ENCODE results near the gene KANTR.

Gene KANTR

DNA sequence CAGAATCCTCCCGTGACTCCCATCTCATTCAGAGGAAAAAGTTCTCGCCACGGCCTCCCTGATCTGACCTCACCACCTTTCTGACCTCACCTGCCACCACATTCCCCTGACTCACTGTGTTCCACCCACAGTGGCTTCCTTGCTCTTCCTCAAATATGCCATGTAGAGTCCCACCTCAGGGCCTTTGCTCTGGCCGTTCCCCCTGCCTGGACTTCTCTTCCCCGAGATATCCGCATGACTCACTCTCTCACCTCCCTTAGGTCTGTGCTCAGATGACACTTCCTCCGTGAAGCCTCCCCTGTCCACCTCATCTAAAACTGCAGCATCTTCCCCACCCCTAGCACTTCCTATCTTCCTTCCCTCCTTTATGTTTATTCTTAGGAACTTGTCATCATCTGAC is 18.9 kb upstream of the KANTR start:
- Mint-ChIP-seq H3K27me3 (no peaks in the 10 kb centered on the region), H3K9me3 (no peaks in the 10 kb centered on the region), H3K36me3 (no peaks in the 10 kb centered on the region), H3K4me1 (peaks cover 17% of the 10 kb centered on the region), H3K4me3 (no peak overlapping the region), H3K27ac (peak overlapping the region; percentile 13)
- CTCF ChIA-PET, result no interaction called here
- DNase-seq, result peak; percentile 35

DNA sequence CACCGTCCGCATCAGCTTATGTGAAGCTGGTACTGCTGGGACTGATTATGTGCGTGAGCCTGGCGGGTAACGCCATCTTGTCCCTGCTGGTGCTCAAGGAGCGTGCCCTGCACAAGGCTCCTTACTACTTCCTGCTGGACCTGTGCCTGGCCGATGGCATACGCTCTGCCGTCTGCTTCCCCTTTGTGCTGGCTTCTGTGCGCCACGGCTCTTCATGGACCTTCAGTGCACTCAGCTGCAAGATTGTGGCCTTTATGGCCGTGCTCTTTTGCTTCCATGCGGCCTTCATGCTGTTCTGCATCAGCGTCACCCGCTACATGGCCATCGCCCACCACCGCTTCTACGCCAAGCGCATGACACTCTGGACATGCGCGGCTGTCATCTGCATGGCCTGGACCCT is 17.3 kb upstream of the KANTR start:
- H3K27me3 Mint-ChIP-seq, result no peaks in the 10 kb centered on the region
- H3K27ac Mint-ChIP-seq, result no peak overlapping the region
- no peak for DNase-seq
- H3K9me3 Mint-ChIP-seq, result no peaks in the 10 kb centered on the region
- H3K4me3 Mint-ChIP-seq, result no peak overlapping the region
- no peaks in the 10 kb centered on the region for H3K36me3 Mint-ChIP-seq
- peaks cover 18% of the 10 kb centered on the region for H3K4me1 Mint-ChIP-seq
- CTCF ChIA-PET, result no interaction called here

DNA sequence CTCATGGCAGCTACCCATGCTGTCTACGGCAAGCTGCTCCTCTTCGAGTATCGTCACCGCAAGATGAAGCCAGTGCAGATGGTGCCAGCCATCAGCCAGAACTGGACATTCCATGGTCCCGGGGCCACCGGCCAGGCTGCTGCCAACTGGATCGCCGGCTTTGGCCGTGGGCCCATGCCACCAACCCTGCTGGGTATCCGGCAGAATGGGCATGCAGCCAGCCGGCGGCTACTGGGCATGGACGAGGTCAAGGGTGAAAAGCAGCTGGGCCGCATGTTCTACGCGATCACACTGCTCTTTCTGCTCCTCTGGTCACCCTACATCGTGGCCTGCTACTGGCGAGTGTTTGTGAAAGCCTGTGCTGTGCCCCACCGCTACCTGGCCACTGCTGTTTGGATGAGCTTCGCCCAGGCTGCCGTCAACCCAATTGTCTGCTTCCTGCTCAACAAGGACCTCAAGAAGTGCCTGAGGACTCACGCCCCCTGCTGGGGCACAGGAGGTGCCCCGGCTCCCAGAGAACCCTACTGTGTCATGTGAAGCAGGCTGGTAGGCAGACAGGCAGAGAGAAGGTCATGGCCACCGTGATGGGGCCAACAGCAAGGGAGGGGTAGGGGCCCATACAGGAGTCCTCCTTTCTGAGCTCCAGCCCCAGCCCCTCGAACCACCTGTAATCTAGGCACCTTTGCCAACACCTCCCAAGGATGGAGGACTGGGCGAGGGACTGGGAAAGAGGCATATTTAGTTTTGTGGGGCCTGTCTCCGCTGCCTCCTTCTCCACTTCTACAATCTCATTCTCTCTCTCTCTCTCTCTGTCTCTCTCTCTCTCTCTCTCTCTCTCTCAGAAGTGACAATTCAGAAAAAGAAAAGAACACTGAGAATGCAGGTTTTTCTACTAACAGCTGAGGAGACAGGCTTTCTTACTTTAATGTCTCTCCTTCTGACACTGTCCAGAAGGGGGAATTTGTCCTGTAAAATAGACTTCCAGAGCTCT is 16.4 kb upstream of the KANTR start:
- peaks cover 10% of the 10 kb centered on the region for H3K4me1 Mint-ChIP-seq
- CTCF ChIA-PET, result no interaction called here
- no peaks in the 10 kb centered on the region for H3K9me3 Mint-ChIP-seq
- H3K27me3 Mint-ChIP-seq, result peaks cover 4% of the 10 kb centered on the region
- H3K27ac Mint-ChIP-seq, result no peak overlapping the region
- H3K36me3 Mint-ChIP-seq, result no peaks in the 10 kb centered on the region
- H3K4me3 Mint-ChIP-seq, result no peak overlapping the region
- DNase-seq, result peak; percentile 24

DNA sequence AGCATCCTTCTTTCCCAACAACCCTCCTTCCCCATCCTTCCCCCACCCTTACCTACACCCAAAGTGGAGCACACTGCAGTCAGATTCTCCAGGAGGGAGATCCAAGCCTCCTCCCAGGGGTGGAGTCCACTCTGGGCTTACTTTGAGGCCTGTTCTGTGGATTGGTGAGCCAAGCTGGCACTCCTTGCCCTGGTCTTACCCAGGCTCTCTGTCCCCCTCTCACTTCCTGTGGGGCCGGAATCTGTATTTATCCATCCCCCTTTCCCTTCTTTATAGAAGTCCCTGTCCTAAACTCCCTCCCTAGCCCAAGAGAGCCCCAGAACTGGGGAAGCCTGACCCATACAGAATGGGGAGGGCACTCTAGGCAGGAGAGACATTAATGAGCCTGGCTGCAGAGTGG is 15.0 kb upstream of the KANTR start:
- H3K36me3 Mint-ChIP-seq, result no peaks in the 10 kb centered on the region
- peaks cover 17% of the 10 kb centered on the region for H3K4me1 Mint-ChIP-seq
- CTCF ChIA-PET, result no interaction called here
- H3K9me3 Mint-ChIP-seq, result no peaks in the 10 kb centered on the region
- no peak overlapping the region for H3K27ac Mint-ChIP-seq
- DNase-seq, result no peak
- H3K4me3 Mint-ChIP-seq, result no peak overlapping the region
- H3K27me3 Mint-ChIP-seq, result peaks cover 4% of the 10 kb centered on the region

DNA sequence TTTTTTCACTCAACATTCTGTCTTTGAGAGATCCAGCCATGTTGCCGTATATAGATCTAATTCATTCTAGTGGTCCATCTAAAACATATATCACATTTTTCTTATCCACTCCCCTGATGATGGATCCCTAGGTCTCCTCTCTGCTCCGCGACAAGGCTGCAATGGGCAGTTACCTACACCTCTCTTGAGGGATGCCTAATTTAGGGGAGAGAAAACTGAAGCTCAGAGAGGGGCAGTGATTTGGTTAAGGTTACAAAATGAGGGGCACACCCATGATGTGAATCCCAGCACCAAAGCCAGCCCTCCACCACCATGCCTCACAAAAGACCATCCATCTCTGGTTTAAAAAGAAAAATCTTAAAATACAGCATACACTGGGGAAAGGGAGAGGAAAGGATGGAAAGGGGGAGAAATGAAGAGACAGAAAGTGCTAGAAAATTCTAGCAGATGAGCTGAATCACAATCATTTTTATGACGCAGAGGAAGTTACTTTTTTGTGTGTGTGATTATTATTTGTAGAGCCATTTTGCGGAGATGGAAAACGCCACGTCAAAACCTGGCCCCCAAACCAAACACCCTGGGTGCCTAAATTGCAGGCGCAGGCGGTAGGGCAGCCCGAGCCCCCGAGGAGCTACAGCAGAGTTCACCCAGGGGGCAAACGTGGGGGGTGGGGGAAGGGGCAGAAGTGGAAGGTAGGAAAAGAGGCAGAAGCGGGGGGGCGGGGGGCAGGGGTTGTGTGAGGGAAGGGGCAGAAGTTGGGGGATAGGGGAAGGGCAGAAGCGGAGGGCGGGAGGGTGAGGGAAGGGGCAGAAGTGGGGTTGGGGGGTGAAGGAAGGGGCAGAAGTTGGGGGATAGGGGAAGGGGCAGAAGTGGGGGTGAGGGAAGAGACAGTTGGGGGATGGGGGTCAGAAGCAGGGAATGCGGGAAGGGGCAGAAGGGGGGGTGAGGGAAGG is 13.0 kb upstream of the KANTR start:
- peaks cover 4% of the 10 kb centered on the region for H3K27me3 Mint-ChIP-seq
- CTCF ChIA-PET, result no interaction called here
- H3K36me3 Mint-ChIP-seq, result peaks cover 14% of the 10 kb centered on the region
- DNase-seq, result no peak
- no peaks in the 10 kb centered on the region for H3K9me3 Mint-ChIP-seq
- peak overlapping the region; percentile 87 for H3K27ac Mint-ChIP-seq
- peak overlapping the region; percentile 76 for H3K4me3 Mint-ChIP-seq
- peaks cover 24% of the 10 kb centered on the region for H3K4me1 Mint-ChIP-seq

DNA sequence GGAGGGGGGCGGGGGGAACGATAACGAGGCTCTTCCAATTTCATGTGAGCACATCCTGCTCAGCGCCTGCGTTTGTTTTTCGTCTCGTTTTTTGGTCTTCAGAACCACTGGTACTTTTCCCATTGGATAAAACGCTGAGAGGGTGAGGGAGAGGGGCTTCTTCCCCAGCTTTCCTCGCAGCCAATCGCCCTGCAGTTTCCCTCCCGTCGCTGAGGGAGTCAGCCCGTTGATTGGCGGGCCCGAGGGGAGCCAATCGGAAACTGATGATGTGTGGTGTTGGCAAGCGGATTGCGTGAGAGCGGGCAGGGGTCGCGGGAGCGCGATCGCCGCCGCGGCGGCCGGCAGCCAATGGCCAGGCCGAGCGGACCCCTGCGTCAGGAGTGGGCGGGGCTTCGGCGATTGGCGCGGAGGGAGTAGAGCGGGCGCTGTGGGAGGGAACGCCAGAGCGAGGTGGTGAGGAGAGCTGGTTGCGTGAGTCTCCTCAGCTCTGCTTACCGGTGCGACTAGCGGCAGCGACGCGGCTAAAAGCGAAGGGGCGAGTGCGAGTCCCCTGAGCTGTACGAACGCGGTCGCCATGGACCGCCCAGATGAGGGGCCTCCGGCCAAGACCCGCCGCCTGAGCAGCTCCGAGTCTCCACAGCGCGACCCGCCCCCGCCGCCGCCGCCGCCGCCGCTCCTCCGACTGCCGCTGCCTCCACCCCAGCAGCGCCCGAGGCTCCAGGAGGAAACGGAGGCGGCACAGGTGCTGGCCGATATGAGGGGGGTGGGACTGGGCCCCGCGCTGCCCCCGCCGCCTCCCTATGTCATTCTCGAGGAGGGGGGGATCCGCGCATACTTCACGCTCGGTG is 11.8 kb upstream of the KANTR start, which contains the start of gene TSPYL2:
Gene TSPYL2 (plus strand): TSS at position 443 of the 848 bp plus-strand sequence. CDS start 132 bp downstream, at position 575.
- Mint-ChIP-seq H3K27ac (peak within 1 kb of the TSS; percentile 94), H3K27me3 (peaks cover 4% of the 10 kb centered on the region), H3K9me3 (no peaks in the 10 kb centered on the region), H3K36me3 (peaks cover 19% of the 10 kb centered on the region), H3K4me1 (peaks cover 31% of the 10 kb centered on the region), H3K4me3 (peak within 1 kb of the TSS; percentile 91)
- CTCF ChIA-PET, result no interaction called here
- DNase-seq, result peak; percentile 95

DNA sequence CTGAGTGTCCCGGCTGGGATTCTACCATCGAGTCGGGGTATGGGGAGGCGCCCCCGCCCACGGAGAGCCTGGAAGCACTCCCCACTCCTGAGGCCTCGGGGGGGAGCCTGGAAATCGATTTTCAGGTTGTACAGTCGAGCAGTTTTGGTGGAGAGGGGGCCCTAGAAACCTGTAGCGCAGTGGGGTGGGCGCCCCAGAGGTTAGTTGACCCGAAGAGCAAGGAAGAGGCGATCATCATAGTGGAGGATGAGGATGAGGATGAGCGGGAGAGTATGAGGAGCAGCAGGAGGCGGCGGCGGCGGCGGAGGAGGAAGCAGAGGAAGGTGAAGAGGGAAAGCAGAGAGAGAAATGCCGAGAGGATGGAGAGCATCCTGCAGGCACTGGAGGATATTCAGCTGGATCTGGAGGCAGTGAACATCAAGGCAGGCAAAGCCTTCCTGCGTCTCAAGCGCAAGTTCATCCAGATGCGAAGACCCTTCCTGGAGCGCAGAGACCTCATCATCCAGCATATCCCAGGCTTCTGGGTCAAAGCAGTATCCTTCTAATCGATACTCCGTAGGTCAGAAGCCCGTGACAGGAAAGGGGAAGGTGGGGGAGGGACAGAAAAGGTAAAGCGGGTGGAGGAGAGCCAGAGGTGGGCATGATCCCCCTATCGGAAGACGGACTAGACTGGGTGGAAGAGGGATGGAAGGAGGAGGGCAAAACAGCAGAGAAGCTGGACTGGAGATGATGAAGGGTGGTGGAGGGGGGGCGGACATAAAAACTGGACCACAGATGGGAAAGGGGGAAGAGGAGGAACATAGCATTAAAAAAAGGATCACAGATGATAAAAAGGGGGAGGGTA is 10.9 kb upstream of the KANTR start:
- Mint-ChIP-seq H3K27me3 (peaks cover 4% of the 10 kb centered on the region), H3K9me3 (no peaks in the 10 kb centered on the region), H3K27ac (peak overlapping the region; percentile 94), H3K36me3 (peaks cover 19% of the 10 kb centered on the region), H3K4me1 (peaks cover 37% of the 10 kb centered on the region), H3K4me3 (peak overlapping the region; percentile 91)
- DNase-seq, result no peak
- CTCF ChIA-PET, result no interaction called here

DNA sequence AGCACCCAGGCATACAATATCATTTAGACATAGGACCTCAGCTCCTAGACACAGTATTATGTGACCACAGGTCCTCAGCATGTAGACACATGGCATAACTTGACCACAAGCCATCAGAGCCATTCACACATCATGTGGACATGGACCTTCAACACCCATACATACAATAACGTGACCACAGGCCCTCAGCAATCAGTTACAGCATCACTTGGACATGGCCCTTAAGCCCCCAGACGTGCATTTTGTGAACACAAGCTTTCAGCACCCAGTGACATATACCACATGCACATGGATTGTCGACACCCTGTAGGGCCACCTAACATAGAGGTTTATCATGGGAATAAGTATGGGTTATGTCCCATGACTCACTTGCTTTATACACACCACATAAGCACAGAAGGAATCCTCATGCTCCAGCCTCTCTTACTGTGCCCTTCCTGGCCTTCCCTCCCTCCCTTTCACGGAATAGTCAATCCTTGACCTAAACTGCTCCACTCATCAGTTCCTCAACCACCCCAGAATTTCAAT is 9.8 kb upstream of the KANTR start:
- CTCF ChIA-PET, result no interaction called here

DNA sequence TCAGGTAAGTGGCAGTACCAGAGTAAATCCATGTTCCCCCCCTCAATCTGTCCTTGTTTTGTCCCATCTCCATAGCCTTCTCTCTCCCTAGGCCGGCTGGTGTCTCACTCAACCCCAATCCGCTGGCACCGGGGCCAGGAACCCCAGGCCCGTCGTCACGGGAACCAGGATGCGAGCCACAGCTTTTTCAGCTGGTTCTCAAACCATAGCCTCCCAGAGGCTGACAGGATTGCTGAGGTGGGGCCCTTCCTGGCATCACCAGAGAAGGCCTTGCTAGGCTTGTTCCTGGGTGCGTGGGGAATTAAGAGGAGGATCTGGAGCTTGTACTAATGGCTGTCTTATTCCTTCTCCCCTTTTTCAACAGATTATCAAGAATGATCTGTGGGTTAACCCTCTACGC is 9.1 kb upstream of the KANTR start:
- peaks cover 4% of the 10 kb centered on the region for H3K27me3 Mint-ChIP-seq
- H3K9me3 Mint-ChIP-seq, result no peaks in the 10 kb centered on the region
- no peak for DNase-seq
- no peak overlapping the region for H3K4me3 Mint-ChIP-seq
- CTCF ChIA-PET, result no interaction called here
- peaks cover 19% of the 10 kb centered on the region for H3K36me3 Mint-ChIP-seq
- peaks cover 47% of the 10 kb centered on the region for H3K4me1 Mint-ChIP-seq
- H3K27ac Mint-ChIP-seq, result no peak overlapping the region

More for the DNA sequence above, 9.8 kb upstream of the KANTR start:
- H3K9me3 Mint-ChIP-seq, result no peaks in the 10 kb centered on the region
- peak overlapping the region; percentile 70 for H3K27ac Mint-ChIP-seq
- no peak overlapping the region for H3K4me3 Mint-ChIP-seq
- no peak for DNase-seq
- H3K27me3 Mint-ChIP-seq, result peaks cover 4% of the 10 kb centered on the region
- peaks cover 19% of the 10 kb centered on the region for H3K36me3 Mint-ChIP-seq
- peaks cover 47% of the 10 kb centered on the region for H3K4me1 Mint-ChIP-seq

DNA sequence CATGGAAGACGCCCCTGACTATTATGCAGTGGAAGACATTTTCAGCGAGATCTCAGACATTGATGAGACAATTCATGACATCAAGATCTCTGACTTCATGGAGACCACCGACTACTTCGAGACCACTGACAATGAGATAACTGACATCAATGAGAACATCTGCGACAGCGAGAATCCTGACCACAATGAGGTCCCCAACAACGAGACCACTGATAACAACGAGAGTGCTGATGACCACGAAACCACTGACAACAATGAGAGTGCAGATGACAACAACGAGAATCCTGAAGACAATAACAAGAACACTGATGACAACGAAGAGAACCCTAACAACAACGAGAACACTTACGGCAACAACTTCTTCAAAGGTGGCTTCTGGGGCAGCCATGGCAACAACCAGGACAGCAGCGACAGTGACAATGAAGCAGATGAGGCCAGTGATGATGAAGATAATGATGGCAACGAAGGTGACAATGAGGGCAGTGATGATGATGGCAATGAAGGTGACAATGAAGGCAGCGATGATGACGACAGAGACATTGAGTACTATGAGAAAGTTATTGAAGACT is 8.2 kb upstream of the KANTR start:
- peaks cover 19% of the 10 kb centered on the region for H3K36me3 Mint-ChIP-seq

DNA sequence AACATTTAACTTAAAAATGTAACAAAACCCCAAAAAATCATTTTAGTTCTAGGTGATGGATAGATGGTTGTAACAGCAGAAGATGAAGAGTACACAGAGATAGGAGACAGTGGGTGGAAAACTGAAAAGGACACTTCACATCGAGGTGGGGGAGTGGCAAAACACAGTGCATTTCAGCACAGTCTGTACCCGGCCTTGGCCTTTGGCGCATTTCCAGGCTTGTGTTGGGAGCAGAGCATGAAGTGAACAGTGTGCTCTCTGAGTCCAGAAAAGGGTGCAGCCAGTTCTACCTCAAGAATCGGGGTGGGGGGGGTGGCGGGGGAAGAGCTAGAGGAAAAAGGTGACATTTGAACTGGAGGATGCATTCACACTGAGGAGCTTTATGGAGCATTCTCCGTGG is 7.5 kb upstream of the KANTR start:
- DNase-seq, result no peak
- H3K27ac Mint-ChIP-seq, result no peak overlapping the region
- H3K4me1 Mint-ChIP-seq, result peaks cover 42% of the 10 kb centered on the region
- peaks cover 19% of the 10 kb centered on the region for H3K36me3 Mint-ChIP-seq
- no peak overlapping the region for H3K4me3 Mint-ChIP-seq
- no peaks in the 10 kb centered on the region for H3K9me3 Mint-ChIP-seq
- H3K27me3 Mint-ChIP-seq, result peaks cover 4% of the 10 kb centered on the region
- CTCF ChIA-PET, result interaction anchor here (1.0 kb wide), 1 partner anchor 15 kb away, joined by 3 read pairs; no protein-coding TSS in a partner anchor

More for the DNA sequence above, 8.2 kb upstream of the KANTR start:
- no peaks in the 10 kb centered on the region for H3K9me3 Mint-ChIP-seq
- CTCF ChIA-PET, result no interaction called here
- H3K4me1 Mint-ChIP-seq, result peaks cover 45% of the 10 kb centered on the region
- no peak overlapping the region for H3K4me3 Mint-ChIP-seq
- peaks cover 4% of the 10 kb centered on the region for H3K27me3 Mint-ChIP-seq
- H3K27ac Mint-ChIP-seq, result peak overlapping the region; percentile 0
- DNase-seq, result no peak

DNA sequence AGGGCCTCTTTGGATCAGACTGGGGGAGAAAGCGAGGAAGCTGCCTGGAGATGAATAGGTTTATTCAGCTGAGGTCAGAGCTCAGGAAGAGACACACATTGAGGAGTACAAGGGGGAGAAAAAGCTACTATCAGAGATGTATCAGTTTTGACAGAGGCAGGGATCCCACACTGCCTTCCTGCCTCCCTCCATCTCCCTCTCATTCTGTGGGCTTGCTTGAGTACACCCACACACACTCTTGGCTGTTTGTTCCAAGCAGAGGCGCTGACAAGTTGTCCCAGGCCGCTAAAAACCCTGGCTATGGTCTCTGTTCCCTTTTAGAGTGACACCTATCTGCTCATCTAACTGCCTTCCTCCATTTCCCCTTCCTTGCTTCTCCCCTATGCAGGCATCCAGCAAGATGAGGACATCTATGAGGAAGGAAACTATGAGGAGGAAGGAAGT is 6.5 kb upstream of the KANTR start:
- peaks cover 19% of the 10 kb centered on the region for H3K36me3 Mint-ChIP-seq
- DNase-seq, result no peak
- peaks cover 42% of the 10 kb centered on the region for H3K4me1 Mint-ChIP-seq
- CTCF ChIA-PET, result interaction anchor here (1.0 kb wide), 1 partner anchor 16 kb away, joined by 3 read pairs; no protein-coding TSS in a partner anchor
- no peaks in the 10 kb centered on the region for H3K27me3 Mint-ChIP-seq
- peak overlapping the region; percentile 29 for H3K27ac Mint-ChIP-seq
- H3K4me3 Mint-ChIP-seq, result no peak overlapping the region
- no peaks in the 10 kb centered on the region for H3K9me3 Mint-ChIP-seq
